Neural cell (in vitro differentiated cells): ENCODE data around the gene GPSM3. TPM values are rescaled to one million over a fixed set of nuclear protein-coding genes. Genes with fewer than 3 reads are reported as not detected.

Source experiments
- H2AFZ ChIP-seq: fragments of 200-600, 300-800 bp; sonication (generic), shearing (Covaris generic); 2 replicates; pipeline ENCODE4 v1.6.0; 2014; ENCODE audit warnings: low read depth, mild to moderate bottlenecking, antibody characterized with exemption, low read length, moderate library complexity
- H3F3A ChIP-seq: fragments of 200-600 bp; shearing (Covaris generic); 2 replicates; pipeline ENCODE4 v1.6.1; 2016; ENCODE audit warnings: mild to moderate bottlenecking, moderate library complexity, mixed read lengths, antibody characterized with exemption, low read length; ENCODE audit not compliant: insufficient read depth, poor library complexity, severe bottlenecking
- H3K27ac ChIP-seq: fragments of 200-600, 300-800 bp; sonication (generic), shearing (Covaris generic); 2 replicates; pipeline ENCODE4 v1.5.1; 2014; ENCODE audit warnings: mild to moderate bottlenecking, low read length, moderate library complexity
- H3K27me3 ChIP-seq: fragments of 300-800, 200-600 bp; sonication (generic), shearing (Covaris generic); 2 replicates; pipeline ENCODE4 v1.6.0; 2014; ENCODE audit warnings: mild to moderate bottlenecking, low read depth, low read length, moderate library complexity; ENCODE audit not compliant: insufficient read depth
- H3K36me3 ChIP-seq: fragments of 300-800, 200-600 bp; sonication (generic), shearing (Covaris generic); 2 replicates; pipeline ENCODE4 v1.5.1; 2014; ENCODE audit warnings: mild to moderate bottlenecking, antibody characterized with exemption, low read length, moderate library complexity; ENCODE audit not compliant: insufficient read depth
- H3K4me2 ChIP-seq: fragments of 300-800, 200-600 bp; sonication (generic), shearing (Covaris generic); 2 replicates; pipeline ENCODE4 v1.6.0; 2014; ENCODE audit warnings: mild to moderate bottlenecking, low read length
- H3K4me3 ChIP-seq: fragments of 300-800, 200-600 bp; sonication (generic), shearing (Covaris generic); 2 replicates; pipeline ENCODE4 v1.5.1; 2014; ENCODE audit warnings: mild to moderate bottlenecking, low read length, moderate library complexity
- H3K79me2 ChIP-seq: fragments of 200-600 bp; shearing (Covaris generic); replicated peaks from 2 replicates; pipeline ENCODE4 v1.6.0; 2014; ENCODE audit warnings: mild to moderate bottlenecking, low read length, moderate library complexity; ENCODE audit not compliant: insufficient read depth
- H3K9ac ChIP-seq: fragments of 300-800, 200-600 bp; sonication (generic), shearing (Covaris generic); 2 replicates; pipeline ENCODE4 v1.6.1; 2016; ENCODE audit warnings: mild to moderate bottlenecking, low read length, mixed read lengths
- H3K9me2 ChIP-seq: fragments of 200-600 bp; shearing (Covaris generic); 2 replicates; pipeline ENCODE4 v1.6.1; 2016; ENCODE audit warnings: mild to moderate bottlenecking, low read length, mixed read lengths; ENCODE audit not compliant: insufficient read depth
- H3K9me3 ChIP-seq: fragments of 200-600, 300-800 bp; sonication (generic), shearing (Covaris generic); 2 replicates; pipeline ENCODE4 v1.6.1; 2016; ENCODE audit warnings: mild to moderate bottlenecking, mixed run types, low read length, moderate library complexity, mixed read lengths
- H4K20me1 ChIP-seq: fragments of 200-600 bp; shearing (Covaris generic); 2 replicates; pipeline ENCODE4 v1.6.1; 2016; ENCODE audit warnings: mild to moderate bottlenecking, mixed run types; ENCODE audit not compliant: insufficient read depth
- CTCF ChIP-seq: fragments of 450-650 bp; IDR thresholded peaks from 2 replicates; pipeline ENCODE4 v1.5.1; 2014; ENCODE audit warnings: antibody characterized with exemption, mild to moderate bottlenecking, moderate library complexity; ENCODE audit not compliant: poor library complexity, severe bottlenecking
- EP300 ChIP-seq: fragments of 450-650 bp; conservative IDR thresholded peaks from 2 replicates; pipeline ENCODE4 v1.6.1; 2014; ENCODE audit warnings: antibody characterized with exemption, mild to moderate bottlenecking, moderate library complexity; ENCODE audit not compliant: poor library complexity, severe bottlenecking
- EZH2 ChIP-seq: fragments of 200-600, 300-800 bp; shearing (Covaris generic), sonication (generic); IDR thresholded peaks from 2 replicates; pipeline ENCODE4 v1.6.1; 2014; ENCODE audit warnings: antibody characterized with exemption, low read length, borderline replicate concordance, mild to moderate bottlenecking; ENCODE audit not compliant: insufficient read depth, poor library complexity, severe bottlenecking
- MXI1 ChIP-seq: fragments of 450-650 bp; conservative IDR thresholded peaks from 2 replicates; pipeline ENCODE4 v1.6.1; 2014; ENCODE audit warnings: antibody characterized with exemption, mild to moderate bottlenecking; ENCODE audit not compliant: poor library complexity, severe bottlenecking
- POLR2AphosphoS5 ChIP-seq: IDR thresholded peaks from 2 replicates; pipeline ENCODE4 v1.6.1; 2012
- RAD21 ChIP-seq: fragments of 450-650 bp; conservative IDR thresholded peaks from 2 replicates; pipeline ENCODE4 v1.6.1; 2014; ENCODE audit warnings: antibody characterized with exemption, mild to moderate bottlenecking, moderate library complexity
- SMC3 ChIP-seq: fragments of 450-650 bp; conservative IDR thresholded peaks from 2 replicates; pipeline ENCODE4 v1.6.1; 2014; ENCODE audit warnings: antibody characterized with exemption, mild to moderate bottlenecking, moderate library complexity; ENCODE audit not compliant: poor library complexity
- TAF1 ChIP-seq: IDR thresholded peaks from 2 replicates; pipeline ENCODE4 v1.6.1; 2012; ENCODE audit warnings: low read depth
- polyA plus RNA-seq: library from polyadenylated mRNA; depleted of rRNA; stranded (reverse); fragments of >200 nt; gene quantifications from 2 replicates; pipeline ENCODE4 v1.2.3, GENCODE V29; 2014
- TF ChIP-seq, protein P1 (sequence below): IDR thresholded peaks from 2 replicates; pipeline ENCODE4 v1.6.1; 2012; ENCODE audit warnings: borderline replicate concordance

The GPSM3 gene
- polyA plus RNA-seq, 1 donor from 2014 or later = 1.2 TPM

DNA sequence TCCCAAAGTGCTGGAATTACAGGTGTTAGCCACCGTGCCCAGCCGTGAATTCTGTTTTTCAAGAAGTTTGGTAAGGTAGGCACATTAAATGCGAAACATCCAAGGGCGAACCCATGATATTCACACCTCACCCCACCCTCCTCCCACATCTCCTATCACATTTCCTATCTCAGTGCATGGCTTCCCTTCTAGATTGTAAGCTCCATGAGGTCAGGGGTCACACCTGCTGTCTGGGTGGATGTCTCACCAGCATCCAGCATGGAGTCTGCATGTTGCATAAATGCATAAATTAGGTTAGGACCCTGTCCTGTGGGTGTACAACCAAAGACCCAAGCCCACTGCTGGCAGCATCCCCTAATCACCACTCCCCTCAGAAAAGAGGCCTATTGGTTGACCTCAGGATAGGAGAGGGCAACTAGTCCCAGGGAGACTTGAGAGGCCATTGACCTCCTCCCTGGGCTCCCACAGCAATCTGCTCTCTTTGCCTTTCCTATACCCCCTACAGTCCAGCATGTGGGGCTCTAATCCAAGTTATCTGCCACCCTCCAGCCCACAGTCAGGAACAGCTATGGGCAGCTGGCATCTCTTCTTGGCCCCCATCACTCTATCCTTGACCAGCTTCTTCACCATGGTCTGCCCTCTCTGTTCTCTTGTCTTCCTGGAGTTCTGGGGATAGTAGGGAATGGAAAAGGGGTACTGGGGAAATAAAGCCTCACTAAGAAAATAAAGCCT lies 44.9 kb downstream of the GPSM3 start:
- TF ChIP-seq MXI1 = no peak
- Histone ChIP-seq H3K36me3 (no peaks in the 10 kb centered on the region), H4K20me1 (no peaks in the 10 kb centered on the region), H3K9me3 (no peaks in the 10 kb centered on the region), H3K27me3 (peaks cover 47% of the 10 kb centered on the region), H3K4me3 (no peak overlapping the region), H2AFZ (no peak overlapping the region), H3F3A (no peaks in the 10 kb centered on the region), H3K27ac (no peak overlapping the region), H3K4me2 (no peak overlapping the region), H3K9me2 (no peaks in the 10 kb centered on the region), H3K9ac (no peak overlapping the region), H3K79me2 (no peaks in the 10 kb centered on the region)

DNA sequence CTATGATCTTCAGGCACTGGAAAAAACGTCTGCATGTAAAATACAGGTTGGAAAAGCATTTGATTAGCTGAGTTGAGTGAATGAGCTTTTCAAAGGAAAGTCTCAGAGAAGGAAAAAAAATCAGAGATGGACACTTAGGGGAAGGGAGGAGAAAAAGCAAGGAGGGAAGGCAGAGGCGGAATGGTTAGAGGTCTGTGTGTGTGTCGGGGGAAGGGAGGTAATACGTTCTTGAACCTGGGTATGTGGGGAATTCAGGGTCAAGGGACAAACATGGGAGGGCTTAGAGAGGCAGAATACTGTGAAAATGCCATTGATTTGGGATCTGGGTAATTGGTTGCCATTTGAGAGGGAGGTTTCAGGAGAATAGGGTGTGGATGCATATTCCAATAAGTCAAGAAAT lies 45.8 kb downstream of the GPSM3 start:
- no peak overlapping the region for H3K4me3 ChIP-seq
- no peak overlapping the region for H2AFZ ChIP-seq
- no peaks in the 10 kb centered on the region for H3K9me2 ChIP-seq
- H3K36me3 ChIP-seq = no peaks in the 10 kb centered on the region
- H3K79me2 ChIP-seq = no peaks in the 10 kb centered on the region
- TF ChIP-seq POLR2AphosphoS5 (no peak), SMC3 (no peak), EZH2 (no peak), MXI1 (no peak), CTCF (no peak), RAD21 (no peak), EP300 (no peak), TAF1 (no peak)
- TF ChIP-seq, protein P1, sequence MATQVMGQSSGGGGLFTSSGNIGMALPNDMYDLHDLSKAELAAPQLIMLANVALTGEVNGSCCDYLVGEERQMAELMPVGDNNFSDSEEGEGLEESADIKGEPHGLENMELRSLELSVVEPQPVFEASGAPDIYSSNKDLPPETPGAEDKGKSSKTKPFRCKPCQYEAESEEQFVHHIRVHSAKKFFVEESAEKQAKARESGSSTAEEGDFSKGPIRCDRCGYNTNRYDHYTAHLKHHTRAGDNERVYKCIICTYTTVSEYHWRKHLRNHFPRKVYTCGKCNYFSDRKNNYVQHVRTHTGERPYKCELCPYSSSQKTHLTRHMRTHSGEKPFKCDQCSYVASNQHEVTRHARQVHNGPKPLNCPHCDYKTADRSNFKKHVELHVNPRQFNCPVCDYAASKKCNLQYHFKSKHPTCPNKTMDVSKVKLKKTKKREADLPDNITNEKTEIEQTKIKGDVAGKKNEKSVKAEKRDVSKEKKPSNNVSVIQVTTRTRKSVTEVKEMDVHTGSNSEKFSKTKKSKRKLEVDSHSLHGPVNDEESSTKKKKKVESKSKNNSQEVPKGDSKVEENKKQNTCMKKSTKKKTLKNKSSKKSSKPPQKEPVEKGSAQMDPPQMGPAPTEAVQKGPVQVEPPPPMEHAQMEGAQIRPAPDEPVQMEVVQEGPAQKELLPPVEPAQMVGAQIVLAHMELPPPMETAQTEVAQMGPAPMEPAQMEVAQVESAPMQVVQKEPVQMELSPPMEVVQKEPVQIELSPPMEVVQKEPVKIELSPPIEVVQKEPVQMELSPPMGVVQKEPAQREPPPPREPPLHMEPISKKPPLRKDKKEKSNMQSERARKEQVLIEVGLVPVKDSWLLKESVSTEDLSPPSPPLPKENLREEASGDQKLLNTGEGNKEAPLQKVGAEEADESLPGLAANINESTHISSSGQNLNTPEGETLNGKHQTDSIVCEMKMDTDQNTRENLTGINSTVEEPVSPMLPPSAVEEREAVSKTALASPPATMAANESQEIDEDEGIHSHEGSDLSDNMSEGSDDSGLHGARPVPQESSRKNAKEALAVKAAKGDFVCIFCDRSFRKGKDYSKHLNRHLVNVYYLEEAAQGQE = no peak
- no peak overlapping the region for H3K4me2 ChIP-seq
- no peaks in the 10 kb centered on the region for H3F3A ChIP-seq
- H3K27me3 ChIP-seq = peaks cover 40% of the 10 kb centered on the region
- H3K9ac ChIP-seq = no peak overlapping the region
- no peaks in the 10 kb centered on the region for H3K9me3 ChIP-seq
- H3K27ac ChIP-seq = no peak overlapping the region
- no peaks in the 10 kb centered on the region for H4K20me1 ChIP-seq
